ENCODE results near the gene PLEK. TPM values are rescaled to one million over a fixed set of nuclear protein-coding genes. Genes with fewer than 3 reads are reported as not detected.

The PLEK gene
- total and polyA plus RNA-seq, 9 of the 15 experiments (the other 6 are each of a cell fraction or from before 2014, with no cell fraction given) = 0.14 to 1.2 (median 0.36) TPM

GRCh38 chr2:68362069-68362468 is 3.0 kb upstream of the PLEK start (continued):
- TF ChIP-seq NFIC (IDR thresholded peaks at IDR 0.05) = no peak
- TF ChIP-seq, protein P1, sequence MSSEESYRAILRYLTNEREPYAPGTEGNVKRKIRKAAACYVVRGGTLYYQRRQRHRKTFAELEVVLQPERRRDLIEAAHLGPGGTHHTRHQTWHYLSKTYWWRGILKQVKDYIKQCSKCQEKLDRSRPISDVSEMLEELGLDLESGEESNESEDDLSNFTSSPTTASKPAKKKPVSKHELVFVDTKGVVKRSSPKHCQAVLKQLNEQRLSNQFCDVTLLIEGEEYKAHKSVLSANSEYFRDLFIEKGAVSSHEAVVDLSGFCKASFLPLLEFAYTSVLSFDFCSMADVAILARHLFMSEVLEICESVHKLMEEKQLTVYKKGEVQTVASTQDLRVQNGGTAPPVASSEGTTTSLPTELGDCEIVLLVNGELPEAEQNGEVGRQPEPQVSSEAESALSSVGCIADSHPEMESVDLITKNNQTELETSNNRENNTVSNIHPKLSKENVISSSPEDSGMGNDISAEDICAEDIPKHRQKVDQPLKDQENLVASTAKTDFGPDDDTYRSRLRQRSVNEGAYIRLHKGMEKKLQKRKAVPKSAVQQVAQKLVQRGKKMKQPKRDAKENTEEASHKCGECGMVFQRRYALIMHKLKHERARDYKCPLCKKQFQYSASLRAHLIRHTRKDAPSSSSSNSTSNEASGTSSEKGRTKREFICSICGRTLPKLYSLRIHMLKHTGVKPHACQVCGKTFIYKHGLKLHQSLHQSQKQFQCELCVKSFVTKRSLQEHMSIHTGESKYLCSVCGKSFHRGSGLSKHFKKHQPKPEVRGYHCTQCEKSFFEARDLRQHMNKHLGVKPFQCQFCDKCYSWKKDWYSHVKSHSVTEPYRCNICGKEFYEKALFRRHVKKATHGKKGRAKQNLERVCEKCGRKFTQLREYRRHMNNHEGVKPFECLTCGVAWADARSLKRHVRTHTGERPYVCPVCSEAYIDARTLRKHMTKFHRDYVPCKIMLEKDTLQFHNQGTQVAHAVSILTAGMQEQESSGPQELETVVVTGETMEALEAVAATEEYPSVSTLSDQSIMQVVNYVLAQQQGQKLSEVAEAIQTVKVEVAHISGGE (CRISPR knock-in tag; IDR thresholded peaks at IDR 0.05) = no peak
- TF ChIP-seq, protein P2, sequence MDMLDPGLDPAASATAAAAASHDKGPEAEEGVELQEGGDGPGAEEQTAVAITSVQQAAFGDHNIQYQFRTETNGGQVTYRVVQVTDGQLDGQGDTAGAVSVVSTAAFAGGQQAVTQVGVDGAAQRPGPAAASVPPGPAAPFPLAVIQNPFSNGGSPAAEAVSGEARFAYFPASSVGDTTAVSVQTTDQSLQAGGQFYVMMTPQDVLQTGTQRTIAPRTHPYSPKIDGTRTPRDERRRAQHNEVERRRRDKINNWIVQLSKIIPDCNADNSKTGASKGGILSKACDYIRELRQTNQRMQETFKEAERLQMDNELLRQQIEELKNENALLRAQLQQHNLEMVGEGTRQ (CRISPR knock-in tag; IDR thresholded peaks at IDR 0.05) = peak; percentile 75
- no peak for TF ChIP-seq SMAD3 (CRISPR knock-in tag; conservative IDR thresholded peaks at IDR 0.05)
- TF ChIP-seq FOXA3 (CRISPR knock-in tag; conservative IDR thresholded peaks at IDR 0.05 in 1 of 2, IDR thresholded peaks at IDR 0.05 in 1 of 2) = no peak
- TF ChIP-seq LARP7 (IDR thresholded peaks at IDR 0.05) = no peak
- peak; percentile 21; the same call in 1 of the 2 replicates for TF ChIP-seq ADNP (tag; IDR thresholded peaks at IDR 0.05)
- 0 out of 2 replicates have a peak, but pooled peaks have one; percentile 28 for TF ChIP-seq TEAD4 (IDR thresholded peaks at IDR 0.05; ENCODE audit: low read length)
- no peak for TF ChIP-seq TEAD4 (CRISPR knock-in tag; IDR thresholded peaks at IDR 0.05; ENCODE audit: borderline replicate concordance)
- TF ChIP-seq PKNOX1 (IDR thresholded peaks at IDR 0.05) = peak; percentile 78
- TF ChIP-seq PHF20 (IDR thresholded peaks at IDR 0.05; ENCODE audit: partially characterized antibody) = peak; percentile 25
- TF ChIP-seq ZNF75A (CRISPR knock-in tag; IDR thresholded peaks at IDR 0.05) = no peak
- peak in 1 of 2 experiments; percentile 85; a peak in 2 of 4 replicates for TF ChIP-seq RCOR1 (IDR thresholded peaks at IDR 0.05; ENCODE audit: borderline replicate concordance in 1 of 2, low read depth in 2 of 2, low read length in 2 of 2)
- peak in 1 of 2 experiments; percentile 38; a peak in 1 of 4 replicates for TF ChIP-seq TEAD1 (CRISPR knock-in tag; IDR thresholded peaks at IDR 0.05)
- peak; percentile 68; the same call in 1 of the 2 replicates for TF ChIP-seq BRD4 (IDR thresholded peaks at IDR 0.05)
- peak; percentile 60 for TF ChIP-seq MITF (IDR thresholded peaks at IDR 0.05)
- TF ChIP-seq, protein P3, sequence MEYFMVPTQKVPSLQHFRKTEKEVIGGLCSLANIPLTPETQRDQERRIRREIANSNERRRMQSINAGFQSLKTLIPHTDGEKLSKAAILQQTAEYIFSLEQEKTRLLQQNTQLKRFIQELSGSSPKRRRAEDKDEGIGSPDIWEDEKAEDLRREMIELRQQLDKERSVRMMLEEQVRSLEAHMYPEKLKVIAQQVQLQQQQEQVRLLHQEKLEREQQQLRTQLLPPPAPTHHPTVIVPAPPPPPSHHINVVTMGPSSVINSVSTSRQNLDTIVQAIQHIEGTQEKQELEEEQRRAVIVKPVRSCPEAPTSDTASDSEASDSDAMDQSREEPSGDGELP (CRISPR knock-in tag; IDR thresholded peaks at IDR 0.05; ENCODE audit: borderline replicate concordance) = peak; percentile 23; the same call in 1 of the 2 replicates
- TF ChIP-seq HMBOX1 (IDR thresholded peaks at IDR 0.05) = peak; percentile 51; the same call in 1 of the 2 replicates
